NB4 (cell line): ENCODE data around the gene ASB2.

Experiments
- CTCF ChIP-seq: IDR thresholded peaks from one replicate; pipeline ENCODE4 v1.5.1; 2012; ENCODE audit warnings: low read depth, low read length
- MAX ChIP-seq: IDR thresholded peaks from 2 replicates; pipeline ENCODE4 v1.6.1; 2011; ENCODE audit warnings: low read depth, low read length
- MYC ChIP-seq: IDR thresholded peaks from 2 replicates; pipeline ENCODE4 v1.6.1; 2011; ENCODE audit warnings: low read depth, low read length
- POLR2A ChIP-seq: IDR thresholded peaks from 2 replicates; pipeline ENCODE4 v1.6.1; 2011; ENCODE audit warnings: mild to moderate bottlenecking; ENCODE audit not compliant: insufficient read length; ENCODE audit errors: extremely low read depth

- TF ChIP-seq POLR2A (no peak), CTCF (no peak), MYC (no peak), MAX (no peak)
Observed at GRCh38 chr14:94000267-94000666, 23.9 kb upstream of the ASB2 start.
